Smooth muscle cell (in vitro differentiated cells): Measurements from ENCODE around the gene PPIP5K1. TPM values are rescaled to one million over a fixed set of nuclear protein-coding genes. Genes with fewer than 3 reads are reported as not detected.

Source experiments
- DNase-seq: peaks from one replicate; lab custom pipeline; 2025; ENCODE audit not compliant: unreplicated experiment; lab: John Stamatoyannopoulos, UW
- H2AFZ ChIP-seq: fragments of 200-600 bp; sonication (generic); 2 replicates; pipeline ENCODE4 v1.6.0; 2016; ENCODE audit warnings: antibody characterized with exemption, low read depth, mild to moderate bottlenecking
- H3F3A ChIP-seq: fragments of 200-600 bp; sonication (generic); 2 replicates; pipeline ENCODE4 v1.6.0; 2017; ENCODE audit warnings: antibody characterized with exemption, low read depth
- H3K27ac ChIP-seq: fragments of 200-600 bp; sonication (generic); 2 replicates; pipeline ENCODE4 v1.5.1; 2016; ENCODE audit warnings: low read depth, mild to moderate bottlenecking
- H3K27me3 ChIP-seq: fragments of 200-600 bp; sonication (generic); 2 replicates; pipeline ENCODE4 v1.6.1; 2016; ENCODE audit warnings: low read depth, mild to moderate bottlenecking
- H3K36me3 ChIP-seq: fragments of 200-600 bp; sonication (generic); 2 replicates; pipeline ENCODE4 v1.5.1; 2016; ENCODE audit warnings: low read depth
- H3K4me1 ChIP-seq: fragments of 200-600 bp; sonication (generic); 2 replicates; pipeline ENCODE4 v1.5.1; 2016; ENCODE audit warnings: low read depth
- H3K4me2 ChIP-seq: fragments of 200-600 bp; sonication (generic); 2 replicates; pipeline ENCODE4 v1.6.0; 2016; ENCODE audit warnings: mild to moderate bottlenecking
- H3K4me3 ChIP-seq: fragments of 200-600 bp; sonication (generic); 2 replicates; pipeline ENCODE4 v1.5.1; 2016; ENCODE audit warnings: mild to moderate bottlenecking
- H3K79me2 ChIP-seq: fragments of 200-600 bp; sonication (generic); 2 replicates; pipeline ENCODE4 v1.6.0; 2016; ENCODE audit warnings: low read depth, mild to moderate bottlenecking
- H3K9ac ChIP-seq: fragments of 200-600 bp; sonication (generic); 2 replicates; pipeline ENCODE4 v1.6.0; 2016; ENCODE audit warnings: low read depth
- H3K9me3 ChIP-seq: fragments of 200-600 bp; sonication (generic); replicated peaks from 2 replicates; pipeline ENCODE4 v1.5.1; 2016; ENCODE audit warnings: low read depth
- H4K20me1 ChIP-seq: fragments of 200-600 bp; sonication (generic); 2 replicates; pipeline ENCODE4 v1.6.0; 2016; ENCODE audit warnings: low read depth
- WGBS: methylation state at CpG from one replicate; pipeline ENCODE4 v1.1.7; 2016; ENCODE audit warnings: low lambda C conversion rate; 5-methylcytosine and 5-hydroxymethylcytosine counted together
- polyA plus RNA-seq: library from polyadenylated mRNA; unstranded; fragments of >200 nt; fragmentation: Nextera tagmentation; extraction: Ambion mirVana; gene quantifications from 2 replicates; pipeline ENCODE4 v1.2.1, GENCODE V29; 2016
- total RNA-seq: library from RNA; depleted of rRNA; stranded (reverse); fragments of >200 nt; gene quantifications from 2 replicates; pipeline ENCODE4 v1.2.3, GENCODE V29; 2014
- TF ChIP-seq, protein P1 (sequence below): fragments of 200-600 bp; sonication (generic); IDR thresholded peaks from 2 replicates; pipeline ENCODE4 v1.5.1; 2017; ENCODE audit warnings: borderline replicate concordance, mild to moderate bottlenecking, antibody characterized with exemption; ENCODE audit not compliant: insufficient read depth, poor library complexity, severe bottlenecking

The PPIP5K1 gene
- total and polyA plus RNA-seq, 2 experiments from 2014 or later = 4.8 to 14.5 TPM

GRCh38 chr15:43529587-43530345 is 60.2 kb downstream of the PPIP5K1 start:
- Histone ChIP-seq H3K4me2 (no peak overlapping the region), H3K9ac (no peak overlapping the region)
- 93% methylated on average over 12 of the region's 12 CpGs for WGBS

GRCh38 chr15:43529141-43529540 is 60.9 kb downstream of the PPIP5K1 start:
- Histone ChIP-seq H3K27me3 (no peaks in the 10 kb centered on the region), H3K9me3 (no peaks in the 10 kb centered on the region), H4K20me1 (peaks cover 7% of the 10 kb centered on the region), H3F3A (no peaks in the 10 kb centered on the region), H3K4me1 (peaks cover 8% of the 10 kb centered on the region), H3K4me2 (no peak overlapping the region), H3K79me2 (no peaks in the 10 kb centered on the region), H3K36me3 (no peaks in the 10 kb centered on the region), H3K27ac (no peak overlapping the region), H3K4me3 (no peak overlapping the region), H2AFZ (no peak overlapping the region), H3K9ac (no peak overlapping the region)
- DNase-seq = no peak
- WGBS = 96% methylated on average over 15 of the region's 15 CpGs
- TF ChIP-seq, protein P1, sequence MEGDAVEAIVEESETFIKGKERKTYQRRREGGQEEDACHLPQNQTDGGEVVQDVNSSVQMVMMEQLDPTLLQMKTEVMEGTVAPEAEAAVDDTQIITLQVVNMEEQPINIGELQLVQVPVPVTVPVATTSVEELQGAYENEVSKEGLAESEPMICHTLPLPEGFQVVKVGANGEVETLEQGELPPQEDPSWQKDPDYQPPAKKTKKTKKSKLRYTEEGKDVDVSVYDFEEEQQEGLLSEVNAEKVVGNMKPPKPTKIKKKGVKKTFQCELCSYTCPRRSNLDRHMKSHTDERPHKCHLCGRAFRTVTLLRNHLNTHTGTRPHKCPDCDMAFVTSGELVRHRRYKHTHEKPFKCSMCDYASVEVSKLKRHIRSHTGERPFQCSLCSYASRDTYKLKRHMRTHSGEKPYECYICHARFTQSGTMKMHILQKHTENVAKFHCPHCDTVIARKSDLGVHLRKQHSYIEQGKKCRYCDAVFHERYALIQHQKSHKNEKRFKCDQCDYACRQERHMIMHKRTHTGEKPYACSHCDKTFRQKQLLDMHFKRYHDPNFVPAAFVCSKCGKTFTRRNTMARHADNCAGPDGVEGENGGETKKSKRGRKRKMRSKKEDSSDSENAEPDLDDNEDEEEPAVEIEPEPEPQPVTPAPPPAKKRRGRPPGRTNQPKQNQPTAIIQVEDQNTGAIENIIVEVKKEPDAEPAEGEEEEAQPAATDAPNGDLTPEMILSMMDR = no peak

More at GRCh38 chr15:43529587-43530345, 60.2 kb downstream of the PPIP5K1 start:
- Histone ChIP-seq H2AFZ (no peak overlapping the region), H3K4me3 (no peak overlapping the region), H3K79me2 (no peaks in the 10 kb centered on the region), H3K4me1 (peaks cover 8% of the 10 kb centered on the region), H3F3A (no peaks in the 10 kb centered on the region), H3K27ac (no peak overlapping the region), H3K36me3 (no peaks in the 10 kb centered on the region), H3K27me3 (no peaks in the 10 kb centered on the region), H3K9me3 (no peaks in the 10 kb centered on the region), H4K20me1 (peaks cover 7% of the 10 kb centered on the region)
- TF ChIP-seq, protein P1 = no peak
- DNase-seq = no peak

GRCh38 chr15:43528542-43529007 is 61.4 kb downstream of the PPIP5K1 start:
- Histone ChIP-seq H4K20me1 (peaks cover 7% of the 10 kb centered on the region), H3K4me2 (no peak overlapping the region), H3K27ac (no peak overlapping the region), H2AFZ (no peak overlapping the region), H3K36me3 (no peaks in the 10 kb centered on the region), H3K9me3 (no peaks in the 10 kb centered on the region), H3K27me3 (no peaks in the 10 kb centered on the region), H3K4me1 (peaks cover 8% of the 10 kb centered on the region), H3K79me2 (no peaks in the 10 kb centered on the region), H3F3A (no peaks in the 10 kb centered on the region), H3K4me3 (no peak overlapping the region), H3K9ac (no peak overlapping the region)
- TF ChIP-seq, protein P1 = no peak
- no peak for DNase-seq
- 91% methylated on average over 5 of the region's 11 CpGs for WGBS
